Activated T-cell treated with anti-CD3 and anti-CD28 coated beads for 1 hour (primary cell): ENCODE results near the gene SORD.
"Not testable (repeated sequence)": the region's sequence is repeated elsewhere in the genome, so short reads cannot be mapped to it uniquely, and the experiment has no call there.

Experiments
- DNase-seq: peaks from one replicate; pipeline ENCODE4 v3.0.0-alpha.2; 2020; ENCODE audit warnings: low read depth

Gene SORD

GRCh38 chr15:45097466-45097865 is 74.5 kb downstream of the SORD start:
- DNase-seq, result no peak

- no peak for DNase-seq
Measured at GRCh38 chr15:45099549-45100165, 76.7 kb downstream of the SORD start.

DNA sequence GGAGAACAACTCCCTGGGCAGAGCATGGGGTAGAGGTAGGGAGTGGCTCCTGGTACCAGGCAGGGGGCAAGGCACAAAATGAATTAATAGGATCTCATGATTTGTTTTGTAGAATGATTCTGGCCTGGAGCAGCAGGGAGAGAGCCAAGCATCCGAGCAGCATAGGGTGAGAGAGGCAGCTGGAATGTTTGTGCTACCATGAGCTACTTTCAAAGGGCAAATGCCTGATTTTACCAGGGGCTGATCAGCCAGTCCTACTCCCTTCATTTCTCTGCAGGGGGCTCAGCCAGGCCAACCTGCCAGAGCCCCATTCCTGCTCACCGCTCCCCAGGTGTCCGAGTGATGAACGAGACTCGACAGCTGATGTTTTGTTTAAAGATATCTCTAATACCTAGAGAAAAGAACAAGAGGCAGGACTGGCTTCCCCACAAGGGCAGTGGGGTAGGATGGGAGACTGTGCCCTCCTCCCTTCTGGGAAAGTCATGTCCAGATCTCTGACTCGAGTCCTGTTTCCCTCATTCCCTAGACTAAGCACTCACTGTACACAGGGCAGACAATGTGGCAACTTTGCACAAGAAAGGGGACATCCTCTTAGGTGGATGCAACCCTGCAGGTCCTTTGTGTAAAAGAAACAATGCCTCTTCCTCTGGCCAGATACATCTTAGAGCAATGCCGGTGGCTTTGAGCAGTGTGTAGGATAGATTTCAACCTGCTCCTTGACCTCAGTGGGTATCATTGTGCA is 78.1 kb downstream of the SORD start:
- no peak for DNase-seq

DNA sequence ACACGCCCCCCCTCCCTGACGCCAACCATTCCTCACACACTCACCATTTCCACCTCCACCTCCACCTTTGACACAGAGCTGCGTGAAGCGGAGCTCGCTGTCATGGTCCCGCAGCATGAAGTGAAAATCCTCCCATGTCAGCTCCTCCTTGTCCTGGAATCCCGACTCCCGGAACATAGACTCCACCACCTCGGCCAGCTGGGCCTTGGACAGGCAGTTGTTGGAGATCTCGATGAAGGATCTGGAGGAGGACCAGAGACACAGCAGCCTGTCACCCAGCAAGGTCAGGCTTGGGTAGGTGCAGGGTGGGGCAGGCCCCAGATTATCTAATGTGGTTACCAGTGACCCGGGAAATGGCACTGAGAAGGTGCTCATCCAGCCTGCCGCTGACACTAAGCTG is 78.8 kb downstream of the SORD start:
- DNase-seq, result no peak

DNA sequence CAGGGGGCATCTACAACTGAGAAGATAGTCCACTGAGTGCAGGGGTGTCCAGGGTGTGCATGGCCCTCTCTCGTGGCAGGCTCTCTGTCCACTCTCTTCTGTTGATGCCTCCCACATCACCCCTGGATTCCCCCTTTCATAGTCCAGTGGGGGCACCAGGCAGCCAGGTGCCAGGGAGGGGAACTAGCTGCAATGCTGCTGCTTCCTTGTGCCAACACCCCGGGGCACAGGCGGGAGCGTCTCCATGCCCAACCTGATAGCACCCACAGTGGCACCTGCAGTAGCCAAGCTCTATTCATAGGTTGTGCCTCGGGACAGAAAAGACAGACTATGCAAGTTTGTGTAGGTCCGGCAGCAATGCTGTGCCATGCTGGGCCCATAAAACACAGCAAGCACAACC is 79.2 kb downstream of the SORD start:
- no peak for DNase-seq

GRCh38 chr15:45104170-45104569 is 81.2 kb downstream of the SORD start:
- DNase-seq, result not testable (repeated sequence)

DNA sequence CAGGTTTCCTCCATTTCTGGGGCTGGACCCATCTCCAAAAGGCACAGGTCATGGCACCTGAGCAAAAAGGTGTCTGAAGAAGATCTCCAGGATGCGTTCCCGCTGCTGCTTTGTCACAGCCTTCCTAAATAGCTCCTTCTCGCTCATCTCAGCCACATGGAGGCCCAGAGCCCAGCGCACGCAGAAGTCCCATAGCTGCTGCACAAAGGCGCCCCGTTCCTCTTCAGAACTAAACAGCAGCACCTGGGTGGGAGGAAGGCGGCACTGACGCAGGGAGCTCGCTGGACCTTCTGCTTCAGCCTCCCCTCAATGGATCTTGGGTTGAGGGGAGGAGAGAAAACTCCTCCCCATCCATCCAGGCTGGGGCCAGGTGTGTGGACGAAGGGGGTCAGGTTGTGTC is 82.6 kb downstream of the SORD start:
- DNase-seq, result no peak

GRCh38 chr15:45106002-45106790 is 83.2 kb downstream of the SORD start:
- DNase-seq, result no peak

GRCh38 chr15:45107941-45108630 is 85.1 kb downstream of the SORD start:
- DNase-seq, result no peak

DNA sequence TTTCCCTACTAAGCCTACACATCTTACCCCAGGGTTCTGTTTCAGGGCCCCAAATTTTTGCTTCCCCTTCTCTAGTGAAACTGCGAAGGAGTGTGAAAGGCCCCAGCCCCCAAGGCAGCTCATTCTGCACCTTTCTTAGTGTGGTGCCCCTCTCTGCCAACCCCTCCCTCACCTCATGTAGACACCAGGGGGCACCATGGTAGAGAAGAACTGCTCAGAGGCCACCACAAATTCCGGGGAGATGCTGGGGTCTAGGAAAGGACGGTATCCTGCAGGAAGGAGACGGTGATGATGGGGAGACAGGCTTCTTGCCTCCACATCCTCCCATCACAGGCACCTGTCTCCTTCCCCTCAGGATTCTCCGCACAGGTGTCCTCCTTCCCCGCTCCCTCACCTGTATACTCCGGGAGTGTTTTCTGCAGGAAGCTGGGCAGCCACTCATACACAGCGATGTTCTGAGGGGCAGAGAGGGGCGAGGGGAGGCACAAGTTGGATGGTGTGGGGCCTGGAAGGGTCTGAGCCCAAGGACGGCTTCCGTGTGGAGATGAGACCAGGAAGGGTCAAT is 87.3 kb downstream of the SORD start:
- DNase-seq, result no peak

GRCh38 chr15:45111390-45112142 is 88.6 kb downstream of the SORD start:
- DNase-seq, result no peak

DNA sequence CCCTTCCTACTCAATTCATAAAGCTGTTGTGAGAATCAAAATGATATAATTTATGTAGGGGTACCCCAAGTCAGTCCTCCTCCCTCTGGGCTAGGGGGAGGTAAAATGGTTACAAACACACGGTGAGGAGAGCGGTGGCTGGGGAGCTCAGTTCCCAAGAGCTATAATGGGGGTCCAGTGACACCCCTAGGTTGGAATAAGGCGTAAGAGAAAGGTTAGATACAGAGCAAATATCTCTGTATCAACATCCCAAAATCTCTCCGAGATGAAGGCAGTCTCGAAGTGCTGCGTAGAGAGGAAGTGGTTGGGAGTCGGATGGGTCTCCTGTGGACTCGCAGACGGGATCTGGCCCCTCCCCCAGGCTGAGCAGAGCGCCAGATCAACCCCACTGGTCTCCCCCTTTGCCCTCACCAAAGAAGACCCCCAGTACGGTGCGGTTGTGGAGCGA is 89.2 kb downstream of the SORD start:
- no peak for DNase-seq

- no peak for DNase-seq
Measured at GRCh38 chr15:45112591-45113379, 89.8 kb downstream of the SORD start.

DNA sequence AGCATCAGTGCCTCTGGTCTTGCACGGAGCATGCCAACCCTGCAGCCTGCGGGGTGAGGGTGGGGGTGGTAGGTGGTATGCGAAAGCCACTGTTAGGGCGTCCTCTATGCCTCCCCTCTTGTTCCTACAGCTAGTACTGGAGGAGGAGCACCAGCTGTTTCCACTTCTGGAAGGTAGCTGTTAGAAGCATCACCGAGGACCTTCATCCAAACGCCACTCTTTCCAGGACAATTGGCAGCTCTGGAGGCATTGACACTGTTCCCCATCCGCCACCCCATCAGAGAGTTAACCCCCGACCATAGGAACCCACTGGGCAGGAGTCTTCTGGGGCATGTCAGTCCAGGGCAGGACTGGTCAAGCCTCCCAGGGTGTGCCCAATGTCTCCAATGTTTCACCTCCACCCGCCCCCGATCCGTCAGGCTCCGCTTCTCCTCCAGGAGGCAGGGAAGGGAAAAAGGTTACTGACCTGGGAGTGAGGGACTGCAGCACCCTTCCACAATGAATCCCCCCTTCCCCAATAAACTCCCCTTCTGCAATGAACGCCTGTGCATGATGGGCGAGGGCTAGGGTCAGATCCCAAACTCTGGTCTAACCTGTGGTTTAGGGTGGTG is 90.5 kb downstream of the SORD start:
- no peak for DNase-seq

GRCh38 chr15:45114076-45114750 is 91.2 kb downstream of the SORD start, which contains the start of the genes DUOX2 and DUOXA2:
Gene DUOX2, minus strand, starts transcription at chr15:45114172. Its CDS starts 761 bp downstream, at chr15:45113411.
Gene DUOXA2, plus strand, starts transcription at chr15:45114326. Its CDS starts 280 bp downstream, at chr15:45114606.
- DNase-seq, result no peak

GRCh38 chr15:45114751-45115085 is 91.7 kb downstream of the SORD start:
- no peak for DNase-seq

DNA sequence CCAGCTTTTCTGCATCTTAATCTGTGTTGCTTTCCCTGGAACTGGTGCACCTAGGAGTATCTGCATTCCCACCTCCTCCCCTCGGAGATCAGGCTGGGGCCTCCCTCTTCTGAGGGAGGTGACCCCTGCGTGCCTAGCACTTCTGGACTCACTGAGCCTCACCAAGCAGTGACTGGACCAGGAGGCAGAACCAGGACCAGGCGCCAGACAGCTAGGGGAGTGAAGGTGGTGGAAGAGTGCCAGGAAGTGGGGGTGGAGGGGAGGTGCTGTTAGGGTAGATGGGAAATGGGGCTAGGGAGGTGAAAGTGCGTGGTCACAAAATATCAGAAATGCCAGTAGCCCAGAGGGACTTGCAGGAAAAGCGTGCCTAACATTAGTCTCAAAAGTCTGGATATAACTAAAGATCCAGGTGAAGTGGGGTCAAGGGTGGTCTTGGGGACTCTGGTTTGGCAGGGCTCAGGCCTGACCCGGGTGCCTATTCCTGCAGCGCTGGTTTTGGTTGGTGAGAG is 92.4 kb downstream of the SORD start:
- DNase-seq, result no peak

GRCh38 chr15:45116006-45116481 is 93.0 kb downstream of the SORD start:
- no peak for DNase-seq
